Measurements from ENCODE around the gene INPP4B.

INPP4B gene

GRCh38 chr4:142065086-142065647, 780.9 kb downstream of the INPP4B start:
- H3K27me3 ChIP-seq (replicated peaks; ENCODE audit: control insufficient read depth, insufficient read depth, low read length): no peaks in the 10 kb centered on the region
- DNase-seq (ENCODE audit: extremely low read depth, insufficient read length): no peak

DNA sequence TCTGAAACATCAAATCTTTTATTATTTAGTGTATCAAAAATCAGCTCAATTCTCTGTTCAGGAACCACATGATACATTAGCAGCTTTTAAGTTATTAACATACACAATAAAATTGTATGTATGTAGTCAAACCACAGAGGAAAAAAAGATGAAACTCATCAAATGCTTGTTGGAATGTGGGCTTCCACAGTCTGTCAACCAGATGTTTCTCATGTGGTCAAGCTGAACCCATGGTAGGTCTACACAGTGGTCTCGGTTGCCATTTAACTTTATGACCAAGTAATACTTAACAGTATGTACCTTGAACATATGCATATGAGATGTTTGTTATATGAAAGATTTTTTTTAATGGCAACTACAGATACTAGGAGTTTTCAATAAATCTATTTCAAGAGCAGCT, 781.9 kb downstream of the INPP4B start:
- Histone ChIP-seq H3K36me3 (ENCODE audit: control insufficient read depth, insufficient read depth, low read length) (no peaks in the 10 kb centered on the region), H3K27me3 (replicated peaks; ENCODE audit: control insufficient read depth, insufficient read depth, low read length) (no peaks in the 10 kb centered on the region), H3K4me3 (replicated peaks; ENCODE audit: low read depth, low read length) (no peak overlapping the region)
- TF ChIP-seq, protein P1, sequence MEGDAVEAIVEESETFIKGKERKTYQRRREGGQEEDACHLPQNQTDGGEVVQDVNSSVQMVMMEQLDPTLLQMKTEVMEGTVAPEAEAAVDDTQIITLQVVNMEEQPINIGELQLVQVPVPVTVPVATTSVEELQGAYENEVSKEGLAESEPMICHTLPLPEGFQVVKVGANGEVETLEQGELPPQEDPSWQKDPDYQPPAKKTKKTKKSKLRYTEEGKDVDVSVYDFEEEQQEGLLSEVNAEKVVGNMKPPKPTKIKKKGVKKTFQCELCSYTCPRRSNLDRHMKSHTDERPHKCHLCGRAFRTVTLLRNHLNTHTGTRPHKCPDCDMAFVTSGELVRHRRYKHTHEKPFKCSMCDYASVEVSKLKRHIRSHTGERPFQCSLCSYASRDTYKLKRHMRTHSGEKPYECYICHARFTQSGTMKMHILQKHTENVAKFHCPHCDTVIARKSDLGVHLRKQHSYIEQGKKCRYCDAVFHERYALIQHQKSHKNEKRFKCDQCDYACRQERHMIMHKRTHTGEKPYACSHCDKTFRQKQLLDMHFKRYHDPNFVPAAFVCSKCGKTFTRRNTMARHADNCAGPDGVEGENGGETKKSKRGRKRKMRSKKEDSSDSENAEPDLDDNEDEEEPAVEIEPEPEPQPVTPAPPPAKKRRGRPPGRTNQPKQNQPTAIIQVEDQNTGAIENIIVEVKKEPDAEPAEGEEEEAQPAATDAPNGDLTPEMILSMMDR (IDR thresholded peaks at IDR 0.05; ENCODE audit: insufficient read depth, low read length, poor library complexity, severe bottlenecking): no peak
- DNase-seq (ENCODE audit: extremely low read depth, insufficient read length): no peak

More at GRCh38 chr4:142065086-142065647, 780.9 kb downstream of the INPP4B start:
- Histone ChIP-seq H3K36me3 (ENCODE audit: control insufficient read depth, insufficient read depth, low read length) (no peaks in the 10 kb centered on the region), H3K4me3 (replicated peaks; ENCODE audit: low read depth, low read length) (no peak overlapping the region)
- TF ChIP-seq, protein P1 (IDR thresholded peaks at IDR 0.05; ENCODE audit: insufficient read depth, low read length, poor library complexity, severe bottlenecking): no peak

DNA sequence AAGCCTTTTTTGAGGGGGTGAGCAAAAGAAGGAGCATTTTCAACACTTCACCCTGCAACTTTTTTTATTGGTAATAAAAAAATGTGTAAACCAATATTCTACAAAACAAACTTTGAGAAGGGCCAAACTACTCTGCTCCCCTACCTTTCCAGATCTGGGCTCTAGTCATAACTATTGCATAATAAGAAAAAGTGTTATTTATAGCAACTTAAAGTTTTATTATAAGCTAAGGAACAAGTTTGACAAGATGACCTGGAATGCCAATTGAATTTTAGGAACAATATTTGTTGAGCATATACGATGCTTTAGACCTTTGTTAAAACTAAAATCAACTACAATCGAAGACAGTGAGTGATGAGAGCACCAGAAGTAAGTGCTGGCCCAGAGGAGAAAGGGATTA, 800.1 kb downstream of the INPP4B start:
- TF ChIP-seq, protein P1 (IDR thresholded peaks at IDR 0.05; ENCODE audit: insufficient read depth, low read length, poor library complexity, severe bottlenecking): no peak
- no peaks in the 10 kb centered on the region for H3K36me3 ChIP-seq (ENCODE audit: control insufficient read depth, insufficient read depth, low read length)
- DNase-seq (ENCODE audit: extremely low read depth, insufficient read length): no peak
- no peak overlapping the region for H3K4me3 ChIP-seq (replicated peaks; ENCODE audit: low read depth, low read length)
- H3K27me3 ChIP-seq (replicated peaks; ENCODE audit: control insufficient read depth, insufficient read depth, low read length): no peaks in the 10 kb centered on the region

DNA sequence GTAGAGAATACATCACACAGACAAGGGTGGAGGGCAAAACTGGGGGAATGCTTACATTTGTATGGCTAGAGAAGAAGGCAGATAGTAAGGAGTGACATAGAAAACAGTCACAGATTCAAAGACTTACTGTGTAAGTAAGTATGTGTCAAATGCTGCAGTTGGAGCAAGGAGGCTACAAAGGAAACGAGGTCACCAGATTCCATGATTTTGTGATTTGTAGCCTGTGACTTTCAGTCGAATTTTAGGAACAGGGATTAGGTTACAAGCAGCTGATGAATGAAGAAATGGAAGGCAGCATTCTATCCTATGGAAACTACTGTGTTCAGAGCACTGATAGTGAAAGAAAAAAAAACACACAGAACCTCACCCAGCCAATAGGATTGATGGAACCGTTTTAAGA, 801.8 kb downstream of the INPP4B start:
- Histone ChIP-seq H3K36me3 (ENCODE audit: control insufficient read depth, insufficient read depth, low read length) (no peaks in the 10 kb centered on the region), H3K27me3 (replicated peaks; ENCODE audit: control insufficient read depth, insufficient read depth, low read length) (no peaks in the 10 kb centered on the region), H3K4me3 (replicated peaks; ENCODE audit: low read depth, low read length) (no peak overlapping the region)
- TF ChIP-seq, protein P1 (IDR thresholded peaks at IDR 0.05; ENCODE audit: insufficient read depth, low read length, poor library complexity, severe bottlenecking): no peak
- no peak for DNase-seq (ENCODE audit: extremely low read depth, insufficient read length)

GRCh38 chr4:142043509-142043908, 802.6 kb downstream of the INPP4B start:
- no peaks in the 10 kb centered on the region for H3K27me3 ChIP-seq (replicated peaks; ENCODE audit: control insufficient read depth, insufficient read depth, low read length)
- DNase-seq (ENCODE audit: extremely low read depth, insufficient read length): no peak
- no peaks in the 10 kb centered on the region for H3K36me3 ChIP-seq (ENCODE audit: control insufficient read depth, insufficient read depth, low read length)
- TF ChIP-seq, protein P1 (IDR thresholded peaks at IDR 0.05; ENCODE audit: insufficient read depth, low read length, poor library complexity, severe bottlenecking): no peak
- H3K4me3 ChIP-seq (replicated peaks; ENCODE audit: low read depth, low read length): no peak overlapping the region

DNA sequence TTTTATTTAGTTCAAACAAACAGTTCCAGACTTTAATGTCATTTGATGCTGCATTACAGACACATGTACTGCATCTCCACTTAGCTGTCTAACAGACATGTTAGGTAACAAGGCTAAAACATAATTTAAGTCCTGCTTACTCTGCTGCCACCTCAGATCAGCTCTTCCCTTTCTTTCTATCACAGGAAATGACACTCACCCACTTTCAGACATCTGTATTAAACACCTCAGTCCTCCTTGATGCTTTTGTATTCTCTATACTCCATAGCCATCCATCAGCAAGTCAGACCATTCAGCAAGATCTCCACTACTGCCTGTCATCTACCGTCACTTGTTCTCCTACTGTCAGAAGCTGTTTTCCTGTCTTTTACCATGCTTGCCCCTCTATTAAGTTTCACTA, 804.3 kb downstream of the INPP4B start:
- no peak for DNase-seq (ENCODE audit: extremely low read depth, insufficient read length)
- TF ChIP-seq, protein P1 (IDR thresholded peaks at IDR 0.05; ENCODE audit: insufficient read depth, low read length, poor library complexity, severe bottlenecking): no peak
- no peaks in the 10 kb centered on the region for H3K36me3 ChIP-seq (ENCODE audit: control insufficient read depth, insufficient read depth, low read length)
- no peaks in the 10 kb centered on the region for H3K27me3 ChIP-seq (replicated peaks; ENCODE audit: control insufficient read depth, insufficient read depth, low read length)
- no peak overlapping the region for H3K4me3 ChIP-seq (replicated peaks; ENCODE audit: low read depth, low read length)
